ENCODE data around the gene NKTR.

DNA sequence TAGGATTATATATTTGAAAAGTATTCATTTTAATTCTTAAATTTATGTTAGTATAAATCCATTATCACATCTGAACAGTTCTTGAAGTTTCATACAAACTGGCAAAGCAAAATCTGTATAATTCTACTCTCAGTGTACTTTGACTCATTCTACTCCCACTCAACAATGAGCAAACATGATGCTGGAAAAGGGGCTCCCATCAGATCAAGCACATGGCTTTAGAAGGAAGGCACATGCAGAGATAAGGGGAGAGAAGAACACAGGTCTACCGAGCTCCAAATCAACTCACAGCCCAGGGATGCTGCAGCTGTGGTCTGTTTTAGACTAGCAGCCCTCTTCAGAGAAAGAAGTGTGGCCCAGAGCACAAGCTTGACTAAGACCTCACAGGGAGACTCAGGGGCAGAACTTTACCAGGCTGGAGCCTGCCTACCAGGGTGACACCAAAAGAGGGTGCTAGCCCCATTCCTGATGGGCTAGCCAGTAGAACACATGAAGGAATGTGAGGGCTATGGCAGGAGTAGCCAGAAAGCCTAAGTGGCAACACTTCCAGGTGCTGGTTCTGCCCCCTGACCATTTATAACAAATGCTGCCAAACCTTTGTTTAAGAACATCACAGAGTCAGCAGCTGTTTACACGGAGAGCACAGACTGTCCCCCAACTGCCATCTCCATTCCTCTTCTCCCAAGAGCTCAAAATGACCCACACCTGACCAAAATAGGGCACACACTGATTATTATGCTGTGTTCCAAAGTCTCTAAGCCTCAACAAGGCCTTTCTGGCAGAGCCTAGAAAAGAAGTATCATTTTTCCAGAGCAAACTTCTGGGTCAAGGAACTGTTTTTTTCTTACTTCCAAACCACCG lies 38.2 kb upstream of the NKTR start:
- TF ChIP-seq EZH2 (IDR thresholded peaks at IDR 0.05), result no peak
- TF ChIP-seq POLR2AphosphoS5 (IDR thresholded peaks at IDR 0.05; ENCODE audit: borderline replicate concordance, low read depth, low read length), result no peak
- no peak for TF ChIP-seq FOXP2 (optimal IDR thresholded peaks at IDR 0.05; ENCODE audit: control extremely low read depth, extremely low read length, insufficient read depth)
